Endometrium (tissue), 2 donors: ENCODE results near the gene HLF.
"Not testable (repeated sequence)": the region's sequence is repeated elsewhere in the genome, so short reads cannot be mapped to it uniquely, and the experiment has no call there.

Experiments used
- FAIRE-seq: peaks from 2 replicates; lab custom pipeline; 2012; peaks lifted over from hg19 to GRCh38; lab: Jason Lieb, UNC
- donor health status: control.
- donor health status: control.

HLF gene

DNA sequence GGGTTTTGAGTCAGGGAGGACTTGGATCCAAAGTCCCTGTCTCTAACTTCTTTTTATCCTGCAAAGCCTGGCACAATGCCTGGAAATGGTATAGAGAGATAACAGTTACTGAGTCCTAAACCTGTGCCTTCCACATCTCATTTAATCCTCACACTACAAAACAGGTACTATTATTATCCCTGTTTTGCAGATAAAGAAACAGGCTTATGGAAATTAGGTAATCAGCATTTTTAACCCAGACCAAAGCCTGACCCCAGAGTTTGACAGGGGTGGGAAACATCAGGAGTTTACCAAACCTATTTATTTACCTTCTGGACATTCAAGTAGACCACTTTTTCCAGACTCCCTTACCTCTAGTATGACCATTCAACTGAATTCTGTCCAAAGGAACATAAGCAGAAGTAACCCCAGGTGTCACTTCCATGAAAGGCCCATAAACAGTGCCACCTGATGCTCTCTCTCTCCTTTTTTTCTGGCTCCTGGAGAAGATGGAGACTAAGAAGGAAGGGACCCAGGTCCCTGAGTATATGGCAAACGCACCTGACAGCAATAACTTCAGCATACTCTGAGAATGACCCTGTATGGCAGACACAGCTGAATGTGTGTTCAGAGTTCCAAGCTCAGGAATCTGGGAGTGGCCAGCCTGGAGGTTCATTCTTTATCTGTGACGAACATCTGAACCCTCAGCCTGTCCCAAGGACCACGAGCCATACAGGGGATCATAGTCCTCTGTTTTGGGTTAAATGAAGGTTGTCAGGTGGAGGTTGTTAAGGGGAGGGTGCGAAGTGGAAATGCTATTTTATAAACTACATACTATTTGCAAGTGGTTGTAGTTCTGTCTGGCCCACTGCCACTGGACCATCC is 62.7 kb downstream of the HLF start:
- no peak for FAIRE-seq

DNA sequence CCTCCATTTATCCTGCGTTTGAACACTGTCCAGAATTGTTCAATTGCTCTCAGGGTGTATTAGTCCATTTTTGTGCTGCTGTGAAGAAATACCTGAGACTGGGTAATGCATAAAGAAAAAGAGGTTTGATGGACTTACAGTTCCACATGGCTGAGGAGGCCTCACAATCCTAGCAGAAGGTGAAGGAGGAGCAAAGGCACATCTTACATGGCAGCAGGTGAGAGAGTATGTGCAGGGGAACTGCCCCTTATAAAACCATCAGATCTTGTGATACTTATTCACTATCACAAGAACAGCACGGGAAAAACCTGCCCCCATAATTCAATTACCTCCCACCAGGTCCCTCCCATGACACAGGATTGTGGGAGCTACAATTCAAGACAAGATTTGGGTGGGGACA is 63.8 kb downstream of the HLF start:
- not testable (repeated sequence) for FAIRE-seq

DNA sequence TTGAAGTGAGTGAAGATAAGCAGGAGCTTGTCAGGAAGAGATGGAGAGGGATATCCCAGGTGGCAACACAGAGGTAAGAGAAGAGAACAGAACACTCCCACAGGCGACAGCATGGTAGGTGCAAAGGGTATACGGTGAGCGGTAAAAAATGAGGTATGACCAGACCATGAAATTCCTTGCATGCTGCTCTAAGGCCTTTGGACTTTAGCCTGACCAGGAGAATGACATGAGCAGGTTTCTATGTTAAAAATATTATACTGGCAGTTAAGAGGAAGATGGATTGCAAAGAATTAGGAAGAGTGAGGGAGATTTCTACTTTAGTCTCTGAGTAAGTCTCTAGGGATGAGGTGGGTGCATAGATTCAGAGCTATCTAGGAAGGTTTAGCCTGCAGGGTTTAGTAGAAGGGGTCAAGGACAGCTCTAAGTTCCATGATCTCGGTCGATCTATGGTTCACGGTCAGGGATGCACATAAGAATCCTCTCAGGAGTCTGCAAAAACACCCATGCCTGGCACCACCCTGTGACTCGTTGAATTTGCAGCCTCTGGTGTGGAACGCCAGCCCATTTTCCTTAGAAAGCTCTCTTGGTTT is 65.7 kb downstream of the HLF start:
- FAIRE-seq = no peak

DNA sequence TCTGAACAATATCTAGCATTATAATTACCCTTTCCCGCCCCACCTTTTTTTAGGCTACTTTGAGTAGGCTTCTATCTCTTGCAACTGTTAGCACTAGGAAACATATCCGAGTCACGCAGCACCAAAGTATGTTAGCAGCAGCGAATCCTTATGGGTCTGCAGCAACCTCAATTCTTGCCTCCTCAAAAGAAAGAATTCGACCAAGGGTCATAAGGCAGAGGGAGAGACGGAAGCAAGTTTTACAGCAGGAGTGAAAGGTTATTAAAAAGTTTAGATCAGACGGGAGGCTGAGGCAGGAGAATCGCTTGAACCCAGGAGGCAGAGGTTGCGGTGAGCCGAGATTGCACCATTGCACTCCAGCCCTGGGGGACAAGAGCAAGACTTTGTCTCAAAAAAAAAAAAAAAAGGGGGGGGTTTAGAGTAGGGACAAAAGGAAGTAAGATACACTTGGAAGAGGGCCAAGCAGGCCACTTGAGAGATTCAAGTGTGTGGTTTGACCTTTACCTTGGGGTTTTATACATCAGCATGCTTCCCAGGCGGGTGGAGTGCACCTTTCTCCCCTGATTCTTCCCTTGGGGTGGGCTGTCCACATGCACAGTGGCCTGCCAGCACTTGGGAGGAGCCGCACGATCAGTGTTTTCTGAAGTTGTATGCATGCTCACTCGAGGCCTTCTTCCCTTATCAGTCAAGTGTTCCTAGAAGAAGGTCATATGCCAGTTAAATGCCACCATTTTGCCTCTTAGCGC is 67.7 kb downstream of the HLF start:
- no peak for FAIRE-seq

DNA sequence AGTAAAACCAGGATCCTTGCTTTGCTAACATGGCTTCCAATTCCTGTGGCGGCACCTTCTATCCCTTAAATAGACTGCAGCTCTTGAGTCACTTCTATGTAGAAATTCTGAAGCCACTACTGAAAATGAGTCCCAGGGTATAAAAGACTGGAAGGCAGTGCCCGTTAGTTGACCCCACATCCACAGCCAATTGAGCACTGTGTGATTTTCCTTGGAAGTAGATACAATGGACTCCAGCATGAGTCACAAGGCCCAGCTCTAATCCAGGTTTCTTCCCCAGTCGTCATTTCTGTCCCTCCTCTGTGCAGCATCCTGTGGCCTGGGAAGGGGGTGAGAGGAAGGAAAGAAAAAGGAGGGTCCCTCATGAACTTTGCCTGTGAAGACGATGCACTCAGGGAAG is 69.5 kb downstream of the HLF start:
- FAIRE-seq = no peak

DNA sequence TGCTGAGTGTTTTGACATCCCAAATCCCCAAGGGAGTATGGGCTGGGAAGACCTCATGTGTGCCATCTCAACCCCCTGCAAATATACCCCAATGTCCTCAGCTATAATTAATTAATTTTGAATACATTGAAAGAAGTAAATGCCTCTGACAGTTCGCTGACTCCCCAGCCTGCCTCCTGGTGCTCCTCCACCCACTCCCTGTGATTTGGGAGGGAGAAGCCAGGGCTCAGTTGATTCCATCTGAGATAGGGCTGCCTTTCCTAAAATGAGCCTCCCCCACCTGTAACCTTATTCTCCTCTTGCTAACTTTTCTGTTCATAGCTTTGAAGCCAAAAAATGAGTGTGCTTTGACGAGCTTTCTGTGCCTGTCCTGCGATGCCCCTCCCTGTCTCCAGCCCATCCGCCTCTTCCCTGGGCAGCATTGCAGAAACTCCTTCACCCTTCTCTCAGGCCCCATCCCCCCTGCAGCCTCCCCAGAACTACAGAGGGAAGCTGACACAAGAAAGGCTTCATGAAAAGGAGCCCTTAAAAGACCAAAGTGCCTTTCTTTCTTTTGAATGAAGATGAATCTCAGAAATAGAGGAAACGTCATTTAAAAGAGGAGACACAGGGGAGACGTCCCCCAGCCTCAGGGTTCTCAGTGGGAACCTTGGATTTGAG is 70.3 kb downstream of the HLF start:
- no peak for FAIRE-seq

DNA sequence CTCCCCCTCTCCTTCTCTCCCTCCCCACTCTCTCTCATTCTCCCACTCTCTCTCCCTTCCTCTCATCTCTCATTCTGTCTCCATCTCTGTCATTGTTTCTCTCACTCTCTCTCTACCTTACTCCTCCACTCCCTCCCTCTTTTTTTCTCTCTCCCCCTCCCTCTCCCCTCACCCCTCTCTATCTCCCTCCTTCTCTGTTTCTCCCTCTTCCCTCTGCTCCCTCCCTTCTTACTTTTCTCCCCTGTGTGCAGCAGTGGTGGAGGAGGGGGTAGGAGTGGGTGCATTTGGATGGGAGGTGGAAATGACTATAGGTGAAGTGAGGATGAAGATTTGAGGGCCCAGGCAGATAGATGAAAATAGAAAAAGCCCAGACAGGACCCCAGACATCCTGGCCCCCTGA is 70.9 kb downstream of the HLF start:
- FAIRE-seq = no peak

DNA sequence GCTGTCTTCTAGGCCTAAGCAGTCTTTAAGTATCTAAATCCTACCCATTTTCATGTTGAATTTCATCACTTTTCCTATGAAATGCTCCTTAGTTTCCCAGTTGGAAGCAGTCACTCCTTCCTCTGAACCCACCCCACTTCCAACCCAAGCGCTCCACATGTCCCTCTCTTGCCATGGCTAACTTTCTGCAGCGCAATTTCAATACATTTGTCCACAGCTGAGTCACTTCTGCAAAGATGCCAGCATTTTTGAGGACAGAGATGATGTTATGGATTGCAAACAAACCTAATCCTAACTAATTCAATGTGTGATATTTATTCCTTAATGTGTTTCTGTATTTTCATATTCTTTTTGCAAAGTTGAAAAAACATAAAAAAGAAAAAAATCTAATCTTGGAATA is 71.7 kb downstream of the HLF start:
- FAIRE-seq = no peak

DNA sequence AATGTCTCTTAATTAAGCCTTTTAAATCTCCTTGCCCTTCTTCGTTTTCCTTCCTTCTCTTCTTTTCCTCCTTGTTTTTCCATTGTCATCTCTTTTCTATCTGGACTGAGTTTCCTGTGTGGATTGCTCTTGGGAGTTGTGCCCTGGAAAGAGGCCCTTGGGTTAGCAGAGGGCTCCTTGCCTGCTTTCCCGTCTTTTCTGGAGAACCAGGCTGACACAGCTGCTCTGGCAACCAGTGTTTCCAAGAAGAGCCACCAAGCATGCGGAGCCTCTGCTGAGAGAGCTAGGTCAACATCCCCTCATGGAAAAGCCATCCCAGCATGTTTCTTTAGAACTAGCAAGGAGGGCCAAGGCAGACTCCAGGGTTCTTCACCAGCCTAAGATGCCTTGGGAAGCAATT is 75.4 kb downstream of the HLF start:
- FAIRE-seq = no peak

DNA sequence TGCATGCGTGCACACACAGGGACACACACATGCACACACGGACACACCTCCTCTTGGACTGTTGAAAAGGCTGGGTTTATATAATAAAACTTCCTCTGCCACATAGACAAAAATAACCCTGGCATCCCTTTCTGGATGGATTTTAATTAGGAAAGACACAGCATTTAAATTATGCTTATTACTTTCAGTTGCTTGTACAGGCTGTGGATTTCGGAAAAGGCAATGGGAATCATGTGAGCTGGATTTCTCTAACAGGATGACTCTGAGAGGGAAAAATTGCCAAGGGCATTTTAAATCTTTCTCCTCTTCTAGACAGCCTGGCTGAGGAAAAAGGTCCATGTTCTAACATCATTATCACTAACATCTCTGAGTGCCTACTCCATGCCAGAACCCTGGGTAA is 75.9 kb downstream of the HLF start:
- no peak for FAIRE-seq

DNA sequence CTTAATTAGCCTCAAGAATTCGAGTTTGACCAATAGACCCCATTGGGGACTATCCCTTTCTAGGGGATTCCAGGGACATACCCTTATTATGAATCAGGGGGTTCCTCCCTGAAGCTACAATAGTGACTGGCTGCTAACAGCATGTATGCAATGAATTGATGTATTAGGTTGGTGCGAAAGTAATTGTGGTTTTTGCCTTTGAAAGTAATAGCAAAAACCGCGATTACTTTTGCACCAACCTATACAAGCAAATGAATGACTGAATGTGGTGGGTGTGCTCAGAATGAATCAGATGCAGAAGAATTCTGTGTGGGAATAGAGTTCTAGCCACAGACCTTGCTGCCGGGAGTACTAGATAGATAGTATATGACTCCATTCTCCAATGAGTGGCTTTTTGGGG is 76.7 kb downstream of the HLF start:
- no peak for FAIRE-seq

DNA sequence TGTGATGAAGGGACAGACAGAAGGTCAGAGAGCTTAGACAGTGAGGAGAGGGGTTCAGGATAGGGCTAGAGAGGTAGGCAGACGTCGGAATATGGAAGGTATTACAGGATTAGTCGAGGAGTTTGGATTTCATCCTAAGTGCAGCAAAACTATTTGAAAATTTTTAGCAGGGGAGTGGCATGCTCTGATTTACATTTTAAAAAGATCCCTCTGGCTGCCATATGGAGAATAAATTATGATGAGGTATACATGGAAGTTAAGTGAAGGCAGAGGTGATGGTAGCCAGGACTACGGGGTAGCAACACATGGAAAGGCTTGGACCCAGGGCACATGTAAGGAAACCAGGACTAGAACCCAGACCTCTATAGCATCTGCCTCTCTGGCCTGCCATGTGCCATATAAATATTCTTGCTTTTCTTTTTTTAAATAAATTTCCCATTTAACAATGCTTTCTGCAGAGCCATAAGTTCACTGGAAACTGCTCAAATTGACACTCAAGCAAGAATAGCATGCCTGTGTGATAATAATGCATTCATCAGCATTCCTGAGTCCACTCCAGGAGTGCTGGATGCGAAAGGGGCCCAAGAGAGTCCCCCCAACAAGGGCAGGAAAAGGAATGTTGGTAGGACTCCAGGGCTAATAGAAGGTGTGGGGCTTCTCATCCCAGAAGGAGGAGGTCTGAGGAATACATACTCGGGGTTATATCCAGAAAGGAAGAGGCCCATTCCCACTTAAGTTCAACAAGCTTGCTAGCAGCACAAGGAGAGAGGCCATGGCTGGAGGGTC is 78.2 kb downstream of the HLF start:
- no peak for FAIRE-seq

DNA sequence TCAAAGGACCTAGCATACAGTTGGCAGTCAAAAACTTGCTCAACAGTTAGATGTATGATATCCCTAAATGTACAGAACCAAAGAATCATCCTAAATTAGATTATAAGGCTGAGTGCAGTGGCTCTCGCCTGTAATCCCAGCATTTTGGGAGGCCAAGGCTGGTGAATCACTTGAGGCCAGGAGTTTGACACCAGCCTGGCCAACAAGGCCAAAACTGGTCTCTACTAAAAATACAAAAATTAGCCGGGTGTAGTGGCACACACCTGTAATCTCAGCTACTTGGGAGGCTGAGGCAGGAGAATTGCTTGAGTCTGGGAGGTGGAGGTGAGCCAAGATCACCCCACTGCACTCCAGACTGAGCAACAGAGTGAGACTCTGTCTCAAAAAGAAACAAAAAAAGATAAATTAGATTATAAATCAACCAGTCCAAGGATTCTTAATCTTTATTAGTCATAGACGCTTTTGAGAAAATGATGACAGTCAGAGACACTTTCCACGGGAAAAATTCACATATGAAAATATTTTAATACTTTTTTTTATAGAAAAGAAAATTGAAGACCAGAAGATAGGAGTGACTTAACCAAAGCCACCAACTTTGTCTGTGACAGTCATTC is 79.2 kb downstream of the HLF start:
- FAIRE-seq = no peak

DNA sequence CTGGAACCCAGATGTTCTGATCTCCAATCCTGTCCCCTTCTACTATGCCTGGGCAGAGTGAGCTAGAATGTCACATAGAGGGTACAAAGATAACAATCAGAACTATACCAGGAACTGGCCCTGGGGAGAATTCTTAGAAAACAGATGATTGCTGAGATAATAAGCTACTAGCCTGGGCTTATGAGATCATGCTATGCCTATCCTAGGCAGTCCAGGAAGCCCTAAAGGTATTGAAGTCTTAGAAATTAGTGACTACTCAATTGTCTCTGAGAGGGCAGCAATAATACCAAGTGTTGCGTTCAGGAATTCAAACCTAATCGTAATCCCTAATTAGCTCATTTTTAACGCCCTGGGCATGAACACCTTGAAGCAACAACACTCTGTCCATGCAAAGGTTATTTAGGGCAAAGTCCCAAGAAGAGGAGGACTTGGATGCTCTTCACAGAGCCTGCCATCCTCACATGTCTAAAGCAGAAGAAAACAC is 79.8 kb downstream of the HLF start:
- FAIRE-seq = no peak

DNA sequence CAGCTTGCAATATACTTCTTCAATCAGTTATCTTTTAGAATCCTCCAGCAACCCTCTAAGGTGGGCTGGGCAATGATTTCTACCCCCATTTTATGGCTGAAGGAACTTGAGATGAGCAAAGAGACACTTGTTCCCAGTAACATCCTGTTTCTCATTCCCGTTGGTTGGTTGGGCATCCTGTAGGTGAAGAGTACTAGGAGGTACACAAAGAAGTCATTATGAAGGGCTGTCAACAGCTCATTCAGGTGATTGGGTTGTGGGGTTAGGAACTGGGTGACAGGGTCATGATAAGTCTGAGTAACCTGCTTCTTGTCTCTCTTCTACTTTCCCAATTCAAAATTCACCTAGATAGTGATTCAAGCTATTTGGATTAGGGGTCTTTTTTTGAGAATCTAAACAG is 80.4 kb downstream of the HLF start:
- FAIRE-seq = no peak

DNA sequence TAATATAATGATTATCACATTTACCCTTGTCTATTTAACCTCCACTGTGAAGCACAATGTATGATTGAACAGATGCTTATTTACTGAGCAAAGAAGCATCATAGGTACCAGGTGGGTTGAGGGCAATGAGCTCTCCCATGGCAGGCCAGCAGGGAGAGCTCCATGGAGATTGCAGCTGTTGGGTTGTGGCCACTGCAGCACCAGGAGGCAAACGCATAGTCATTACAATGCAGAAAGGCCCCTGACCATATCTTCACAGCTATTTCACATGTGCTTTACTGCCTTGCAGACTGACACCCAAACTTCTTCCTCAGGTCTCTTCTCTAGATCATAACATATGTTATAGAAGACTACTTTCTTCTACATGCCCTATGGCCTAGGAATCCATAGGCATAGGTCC is 81.9 kb downstream of the HLF start:
- no peak for FAIRE-seq

DNA sequence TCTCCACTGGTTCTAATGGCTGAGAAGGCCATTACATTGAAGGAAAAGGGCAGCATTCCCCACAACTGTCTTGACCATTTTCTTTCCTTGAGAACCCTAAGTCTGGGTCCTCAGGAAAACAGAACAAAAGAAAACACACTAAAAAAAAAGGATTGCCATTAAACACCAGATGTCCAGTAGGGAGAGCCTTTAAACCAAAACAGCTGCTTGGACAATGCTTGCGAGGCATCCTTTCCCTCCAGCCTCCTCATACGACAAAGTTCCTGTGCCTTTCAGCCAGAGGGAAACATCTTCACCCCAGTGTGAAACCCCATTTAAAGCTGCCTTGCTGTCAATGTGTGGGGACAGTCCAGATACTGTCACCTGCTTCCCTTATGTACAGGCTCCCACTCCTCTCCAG is 82.6 kb downstream of the HLF start:
- FAIRE-seq = no peak

DNA sequence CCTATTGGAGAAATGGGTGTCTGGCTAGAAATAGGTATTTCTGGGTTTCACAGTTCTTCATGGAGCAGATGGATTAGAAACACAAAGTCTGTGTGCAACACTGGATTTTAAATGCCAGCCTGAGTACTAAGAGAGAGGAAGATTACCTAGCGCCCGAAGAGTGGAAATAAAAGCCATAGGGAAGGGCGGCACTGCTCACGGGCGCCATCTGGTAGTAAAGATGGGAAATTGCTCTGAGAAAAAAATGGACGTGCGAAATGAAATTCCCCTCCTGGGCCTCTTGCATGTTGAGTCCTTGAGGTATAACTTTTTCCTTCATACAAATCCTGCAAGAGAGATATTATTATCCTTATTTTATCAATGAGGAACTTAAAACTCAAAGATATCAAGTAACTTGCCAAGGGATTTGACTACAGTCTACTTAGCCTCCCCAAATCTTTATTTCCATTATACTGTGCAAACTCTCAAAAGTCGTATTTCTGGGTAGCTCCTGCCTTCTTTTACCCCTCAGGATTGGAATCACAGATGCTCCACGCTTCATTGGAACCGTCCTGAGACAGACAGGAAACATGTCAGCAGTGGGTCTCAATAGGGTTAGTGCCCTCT is 84.1 kb downstream of the HLF start:
- peak; percentile 76 for FAIRE-seq

DNA sequence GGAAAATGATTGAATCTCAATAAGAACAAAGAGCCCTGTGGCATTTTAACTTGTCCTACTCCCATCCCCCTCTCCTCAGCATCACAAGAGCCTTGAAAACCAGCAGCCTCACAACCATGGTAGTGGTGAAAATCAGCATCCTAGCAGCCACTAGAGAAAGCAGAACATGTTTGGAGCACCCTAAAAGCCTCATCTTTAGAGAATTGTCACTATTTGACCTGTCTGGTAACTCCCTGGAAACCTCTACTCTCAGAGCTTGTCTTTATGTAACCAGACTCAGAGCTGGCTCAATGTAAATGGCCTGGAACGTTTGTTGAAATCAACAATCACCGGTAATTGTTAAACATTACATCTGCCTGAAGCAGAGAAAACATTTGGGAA is 86.1 kb downstream of the HLF start:
- no peak for FAIRE-seq

DNA sequence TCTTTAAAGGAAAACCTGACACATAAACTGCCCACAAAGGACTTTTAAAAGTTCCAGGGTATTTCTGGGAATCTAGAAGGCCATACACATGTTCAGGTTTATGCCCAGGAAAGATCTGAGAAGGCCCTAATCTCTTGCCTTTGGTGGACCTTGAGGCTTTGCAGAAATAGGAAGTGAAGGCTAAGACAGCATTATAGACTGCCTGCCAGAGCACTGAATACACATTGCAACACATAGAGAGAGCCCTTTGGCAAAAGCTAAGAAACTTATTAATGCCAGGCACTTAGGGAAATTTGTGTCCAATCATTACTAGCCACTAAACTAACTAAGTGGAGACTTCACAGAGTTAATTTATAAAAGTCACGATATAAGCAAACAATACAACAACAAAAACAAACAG is 86.5 kb downstream of the HLF start:
- FAIRE-seq = no peak

DNA sequence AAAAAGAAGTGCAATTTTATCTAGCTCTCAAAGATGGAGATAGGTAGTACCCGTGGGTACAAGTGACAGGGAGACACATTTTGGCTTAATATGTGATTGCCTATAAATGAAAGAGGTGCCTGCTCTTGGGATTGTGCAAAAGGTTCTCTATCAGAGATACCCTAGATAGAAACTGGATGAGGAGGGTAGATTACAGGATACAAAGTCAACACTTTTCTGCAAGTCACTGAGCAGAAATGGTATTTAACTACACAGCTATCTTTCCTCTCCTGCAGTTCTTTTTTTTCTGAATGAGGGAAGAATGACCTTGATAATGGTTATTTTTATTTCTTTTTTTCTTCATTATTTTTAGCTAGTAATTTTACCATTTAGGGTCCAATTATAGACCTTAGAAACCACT is 89.2 kb downstream of the HLF start:
- FAIRE-seq = no peak
